GM12878 (cell line): Measurements from ENCODE around the gene TARBP1. TPM values are rescaled to one million over a fixed set of nuclear protein-coding genes. Genes with fewer than 3 reads are reported as not detected.

Source experiments
- ATAC-seq: fragments of 200-7000 bp; cut with Tn5 transposase; 3 replicates; pipeline ENCODE4 v1.9.1; 2020; ENCODE audit warnings: mild to moderate bottlenecking, moderate library complexity
- BruUV-seq: library from RNA; stranded (reverse); fragments of 400-500 nt; replicated peaks from 2 replicates; lab custom pipeline; 2021; lab: Mats Ljungman, UMichigan
- CTCF ChIA-PET: fragments of 300-600 bp; sonication (Branson Sonifier 250); formaldehyde crosslinking; extraction: SDS; loops from one replicate; lab custom pipeline; 2021; ENCODE audit warnings: inconsistent platforms; lab: Yijun Ruan, JAX
- POLR2A ChIA-PET: fragments of 350-600 bp; formaldehyde crosslinking; extraction: SDS; loops from one replicate; lab custom pipeline; 2021; ENCODE audit warnings: inconsistent platforms; lab: Charles Lee
- RAD21 ChIA-PET: fragments of 300-600 bp; sonication (Branson Sonifier 250); formaldehyde crosslinking; loops from one replicate; lab custom pipeline; 2023; ENCODE audit warnings: antibody characterized with exemption; ENCODE audit not compliant: unreplicated experiment; lab: Charles Lee
- SMC1A ChIA-PET: fragments of 300-600 bp; sonication (Branson Sonifier 250); formaldehyde crosslinking; loops from one replicate; lab custom pipeline; 2023; ENCODE audit not compliant: unreplicated experiment, uncharacterized antibody; lab: Charles Lee
- DNase-seq: peaks from one replicate; pipeline ENCODE4 v3.0.0-alpha.2; 2011; ENCODE audit warnings: low read depth, low spot score
- FAIRE-seq: peaks from 3 replicates; lab custom pipeline; 2011; peaks lifted over from hg19 to GRCh38; lab: Jason Lieb, UNC
- H2AFZ ChIP-seq: 2 replicates; pipeline ENCODE4 v1.6.0; 2011; ENCODE audit warnings: low read depth, low read length, control low read depth; ENCODE audit not compliant: control insufficient read depth
- H3K27ac ChIP-seq: 2 replicates; pipeline ENCODE4 v1.5.1; 2011; ENCODE audit warnings: control low read depth; ENCODE audit not compliant: control insufficient read depth, insufficient read depth
- H3K27me3 ChIP-seq, 2 experiments: replicated peaks in 1 of 2; 2 replicates each; pipeline versions ENCODE4 v1.6.0 to v1.6.1; 2011; ENCODE audit warnings: low read length in 1 of 2; ENCODE audit not compliant: control insufficient read depth in 2 of 2, insufficient read depth in 2 of 2
- H3K36me3 ChIP-seq, 2 experiments: 2 replicates each; pipeline ENCODE4 v1.5.1; 2011; ENCODE audit warnings: low read length in 1 of 2; ENCODE audit not compliant: control insufficient read depth in 2 of 2, insufficient read depth in 2 of 2
- H3K4me1 ChIP-seq: 2 replicates; pipeline ENCODE4 v1.6.1; 2011; ENCODE audit warnings: mild to moderate bottlenecking, low read length, moderate library complexity, mixed read lengths; ENCODE audit not compliant: control insufficient read depth, insufficient read depth
- H3K4me2 ChIP-seq: 2 replicates; pipeline ENCODE4 v1.6.0; 2011; ENCODE audit warnings: control low read depth; ENCODE audit not compliant: control insufficient read depth, insufficient read depth
- H3K4me3 ChIP-seq: fragments of 200-600 bp; sonication (generic); 2 replicates; pipeline ENCODE4 v1.5.1; 2016
- H3K79me2 ChIP-seq: 2 replicates; pipeline ENCODE4 v1.6.0; 2011; ENCODE audit warnings: low read length; ENCODE audit not compliant: control insufficient read depth, insufficient read depth
- H3K9ac ChIP-seq: 2 replicates; pipeline ENCODE4 v1.8.0; 2011; ENCODE audit warnings: low read length, control low read depth, mixed read lengths; ENCODE audit not compliant: control insufficient read depth, insufficient read depth
- H3K9me3 ChIP-seq: replicated peaks from 3 replicates; pipeline ENCODE4 v1.5.1; 2011; ENCODE audit warnings: mild to moderate bottlenecking, low read length; ENCODE audit not compliant: control insufficient read depth, insufficient read depth
- H4K20me1 ChIP-seq: 2 replicates; pipeline ENCODE4 v1.6.0; 2011; ENCODE audit not compliant: control insufficient read depth, insufficient read depth
- FOXM1 ChIP-seq: IDR thresholded peaks from 2 replicates; pipeline ENCODE4 v1.6.1; 2012; ENCODE audit warnings: low read depth, mild to moderate bottlenecking, inconsistent platforms, low read length, moderate library complexity
- HDAC2 ChIP-seq: fragments of 200-600 bp; sonication (generic); IDR thresholded peaks from 2 replicates; pipeline ENCODE4 v1.6.1; 2017
- LARP7 ChIP-seq: fragments of 450-650 bp; IDR thresholded peaks from 2 replicates; pipeline ENCODE4 v1.6.1; 2017; ENCODE audit warnings: mild to moderate bottlenecking
- SP1 ChIP-seq: IDR thresholded peaks from one replicate; pipeline ENCODE4 v1.6.1; 2011; ENCODE audit warnings: low read depth, low read length
- STAT3 ChIP-seq: IDR thresholded peaks from 2 replicates; pipeline ENCODE4 v1.6.1; 2011; ENCODE audit warnings: low read depth, low read length, improper control_type of control experiment
- TAF1 ChIP-seq: IDR thresholded peaks from 2 replicates; pipeline ENCODE4 v1.6.1; 2011; ENCODE audit warnings: mild to moderate bottlenecking, low read depth, low read length, borderline replicate concordance
- TCF3 ChIP-seq: IDR thresholded peaks from 2 replicates; pipeline ENCODE4 v1.6.1; 2012; ENCODE audit warnings: low read depth, mild to moderate bottlenecking, low read length, borderline replicate concordance; ENCODE audit not compliant: insufficient read depth
- YBX1 ChIP-seq: fragments of 450-650 bp; IDR thresholded peaks from 2 replicates; pipeline ENCODE4 v1.6.1; 2016; ENCODE audit warnings: antibody characterized with exemption
- ZNF207 ChIP-seq: fragments of 450-650 bp; IDR thresholded peaks from 2 replicates; pipeline ENCODE4 v1.6.1; 2014; ENCODE audit warnings: antibody characterized with exemption, mild to moderate bottlenecking, borderline replicate concordance
- ZNF217 ChIP-seq: fragments of 450-650 bp; IDR thresholded peaks from 2 replicates; pipeline ENCODE4 v1.6.1; 2017; ENCODE audit warnings: antibody characterized with exemption, mild to moderate bottlenecking
- ZNF622 ChIP-seq: fragments of 450-650 bp; IDR thresholded peaks from 2 replicates; pipeline ENCODE4 v1.6.1; 2017; ENCODE audit warnings: mild to moderate bottlenecking, inconsistent platforms
- WGBS: methylation state at CpG from one replicate; pipeline ENCODE4 v1.1.6; 2016; ENCODE audit warnings: low lambda C conversion rate; ENCODE audit not compliant: insufficient replicate concordance, insufficient coverage; ENCODE audit errors: missing lambda C conversion rate; 5-methylcytosine and 5-hydroxymethylcytosine counted together
- in situ Hi-C: fragments of 300-500 bp; cut with MboI; formaldehyde crosslinking; loops from 9 replicates; pipeline ENCODE4 v1.14.3; 2018; ENCODE audit warnings: mixed read lengths
- intact Hi-C: fragments of 100-400 bp; cut with micrococcal nuclease; formaldehyde crosslinking; loops from one replicate; pipeline ENCODE4 v1.14.2; 2022; ENCODE audit not compliant: unreplicated experiment
- polyA plus RNA-seq, 11 experiments: library from polyadenylated mRNA; depleted of rRNA in 4 of 11; unstranded in 6 of 11; stranded (reverse) in 5 of 11; fragments of >200 nt; fragmentation: Nextera tagmentation in 4 of 11; fragmentation: Illumina TruSeq in 1 of 11; extraction: Ambion mirVana in 4 of 11; extraction: Trizol in 1 of 11; gene quantifications; 1 replicate in 1 of 11; 2 replicates in 10 of 11; pipeline versions ENCODE4 v1.2.1 to v1.2.3, GENCODE V29; 2011 to 2016; ENCODE audit warnings: inconsistent platforms in 2 of 11, missing spikeins in 2 of 11, low read depth in 1 of 11
- total RNA-seq, 4 experiments: library from RNA; depleted of rRNA in 3 of 4; stranded (reverse); fragments of >200 nt in 3 of 4; fragmentation: Illumina TruSeq in 1 of 4; extraction: Trizol in 1 of 4; gene quantifications; 2 replicates each; pipeline versions ENCODE4 v1.2.1 to v1.2.3, GENCODE V29; 2013 to 2021
- TF ChIP-seq, protein P1 (sequence below): fragments of 450-650 bp; IDR thresholded peaks from 2 replicates; pipeline ENCODE4 v1.6.1; 2018; ENCODE audit warnings: borderline replicate concordance, mild to moderate bottlenecking; ENCODE audit not compliant: partially characterized antibody
- TF ChIP-seq, protein P2 (sequence below): fragments of 150-350 bp; IDR thresholded peaks from 2 replicates; pipeline ENCODE4 v1.6.1; 2016; ENCODE audit warnings: low read depth, low read length
- TF ChIP-seq, protein P3 (sequence below): IDR thresholded peaks from 2 replicates; pipeline ENCODE4 v1.6.1; 2011; ENCODE audit warnings: low read depth, mild to moderate bottlenecking, low read length, moderate library complexity, borderline replicate concordance; ENCODE audit errors: extremely low read depth

TARBP1 gene
- total and polyA plus RNA-seq, 10 of the 15 experiments (the other 5 are each of a cell fraction or from before 2014, with no cell fraction given): 10.8 to 94.4 (median 35.3) TPM

DNA sequence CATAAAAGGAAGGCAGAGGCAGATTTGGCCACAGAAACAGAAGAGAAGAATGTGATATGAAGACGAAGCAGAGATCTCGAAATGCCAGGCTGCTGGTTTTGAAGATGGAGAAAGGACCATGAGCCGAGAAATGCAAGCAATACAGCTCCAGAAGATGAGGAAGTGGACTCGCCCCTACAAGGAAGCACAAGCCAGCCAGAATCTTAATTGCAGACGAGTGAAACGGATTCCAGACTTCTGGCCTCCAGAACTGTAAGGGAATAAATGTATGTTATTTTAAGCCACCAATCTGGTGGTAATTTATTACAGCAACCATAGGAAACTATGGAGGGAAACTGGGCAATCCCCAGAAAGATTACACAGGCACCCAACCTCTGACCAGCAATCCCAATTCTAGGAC is 24.1 kb downstream of the TARBP1 start:
- in situ Hi-C loops (no loop called here), intact Hi-C loops (no loop called here)
- POLR2A ChIA-PET: no interaction called here

DNA sequence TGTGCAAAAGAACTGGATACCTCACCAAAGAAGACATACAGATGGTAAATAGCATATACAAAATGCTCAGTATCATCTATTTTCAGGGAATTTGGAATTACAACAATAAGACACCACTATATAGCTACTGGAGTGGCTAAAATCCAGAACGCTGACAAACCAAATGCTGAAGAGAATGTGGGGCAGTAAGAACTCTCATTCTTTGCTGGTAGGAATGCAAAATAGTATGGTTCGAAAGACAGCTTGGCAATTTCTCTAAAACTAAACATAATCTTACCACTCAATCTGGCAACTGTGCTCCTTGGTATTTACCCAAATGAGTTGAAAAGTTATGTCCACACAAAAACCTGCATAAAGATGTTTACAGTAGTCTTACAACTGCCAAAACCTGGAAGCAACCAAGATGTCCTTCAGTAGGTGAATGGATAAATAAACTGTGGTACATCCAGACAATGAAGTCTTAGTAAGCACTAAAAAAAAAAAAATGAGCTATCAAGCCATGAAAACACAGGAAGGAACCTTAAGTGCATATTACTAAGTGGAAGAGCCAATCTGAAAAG is 26.5 kb downstream of the TARBP1 start:
- Histone ChIP-seq H3K4me1 (no peaks in the 10 kb centered on the region), H4K20me1 (no peaks in the 10 kb centered on the region), H3K9ac (no peak overlapping the region), H3K27me3 (no peaks in the 10 kb centered on the region), H3K4me2 (no peak overlapping the region), H3K27ac (no peak overlapping the region), H2AFZ (no peak overlapping the region), H3K4me3 (no peak overlapping the region), H3K79me2 (no peaks in the 10 kb centered on the region), H3K9me3 (no peaks in the 10 kb centered on the region), H3K36me3 (peaks cover 0 to 6% of the 10 kb centered on the region in 2 experiments; a peak in 1 of 4 replicates)
- intact Hi-C loops (no loop called here), in situ Hi-C loops (no loop called here)
- ChIA-PET CTCF (no interaction called here), RAD21 (no interaction called here), POLR2A (no interaction called here), SMC1A (interaction anchor here (0.6 kb wide), 1 partner anchor 116 kb away, joined by 3 read pairs; no protein-coding TSS in a partner anchor)
- no TSS peak for BruUV-seq
- no peak for FAIRE-seq
- DNase-seq: no peak
- WGBS: 96% methylated on average over 2 of the region's 2 CpGs
- ATAC-seq: no peak
- TF ChIP-seq ZNF207 (no peak), ZNF622 (no peak), STAT3 (no peak), LARP7 (no peak), TAF1 (no peak), YBX1 (no peak)
- TF ChIP-seq, protein P1, sequence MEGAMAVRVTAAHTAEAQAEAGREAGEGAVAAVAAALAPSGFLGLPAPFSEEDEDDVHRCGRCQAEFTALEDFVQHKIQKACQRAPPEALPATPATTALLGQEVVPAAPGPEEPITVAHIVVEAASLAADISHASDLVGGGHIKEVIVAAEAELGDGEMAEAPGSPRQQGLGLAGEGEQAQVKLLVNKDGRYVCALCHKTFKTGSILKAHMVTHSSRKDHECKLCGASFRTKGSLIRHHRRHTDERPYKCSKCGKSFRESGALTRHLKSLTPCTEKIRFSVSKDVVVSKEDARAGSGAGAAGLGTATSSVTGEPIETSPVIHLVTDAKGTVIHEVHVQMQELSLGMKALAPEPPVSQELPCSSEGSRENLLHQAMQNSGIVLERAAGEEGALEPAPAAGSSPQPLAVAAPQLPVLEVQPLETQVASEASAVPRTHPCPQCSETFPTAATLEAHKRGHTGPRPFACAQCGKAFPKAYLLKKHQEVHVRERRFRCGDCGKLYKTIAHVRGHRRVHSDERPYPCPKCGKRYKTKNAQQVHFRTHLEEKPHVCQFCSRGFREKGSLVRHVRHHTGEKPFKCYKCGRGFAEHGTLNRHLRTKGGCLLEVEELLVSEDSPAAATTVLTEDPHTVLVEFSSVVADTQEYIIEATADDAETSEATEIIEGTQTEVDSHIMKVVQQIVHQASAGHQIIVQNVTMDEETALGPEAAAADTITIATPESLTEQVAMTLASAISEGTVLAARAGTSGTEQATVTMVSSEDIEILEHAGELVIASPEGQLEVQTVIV: no peak
- TF ChIP-seq, protein P2, sequence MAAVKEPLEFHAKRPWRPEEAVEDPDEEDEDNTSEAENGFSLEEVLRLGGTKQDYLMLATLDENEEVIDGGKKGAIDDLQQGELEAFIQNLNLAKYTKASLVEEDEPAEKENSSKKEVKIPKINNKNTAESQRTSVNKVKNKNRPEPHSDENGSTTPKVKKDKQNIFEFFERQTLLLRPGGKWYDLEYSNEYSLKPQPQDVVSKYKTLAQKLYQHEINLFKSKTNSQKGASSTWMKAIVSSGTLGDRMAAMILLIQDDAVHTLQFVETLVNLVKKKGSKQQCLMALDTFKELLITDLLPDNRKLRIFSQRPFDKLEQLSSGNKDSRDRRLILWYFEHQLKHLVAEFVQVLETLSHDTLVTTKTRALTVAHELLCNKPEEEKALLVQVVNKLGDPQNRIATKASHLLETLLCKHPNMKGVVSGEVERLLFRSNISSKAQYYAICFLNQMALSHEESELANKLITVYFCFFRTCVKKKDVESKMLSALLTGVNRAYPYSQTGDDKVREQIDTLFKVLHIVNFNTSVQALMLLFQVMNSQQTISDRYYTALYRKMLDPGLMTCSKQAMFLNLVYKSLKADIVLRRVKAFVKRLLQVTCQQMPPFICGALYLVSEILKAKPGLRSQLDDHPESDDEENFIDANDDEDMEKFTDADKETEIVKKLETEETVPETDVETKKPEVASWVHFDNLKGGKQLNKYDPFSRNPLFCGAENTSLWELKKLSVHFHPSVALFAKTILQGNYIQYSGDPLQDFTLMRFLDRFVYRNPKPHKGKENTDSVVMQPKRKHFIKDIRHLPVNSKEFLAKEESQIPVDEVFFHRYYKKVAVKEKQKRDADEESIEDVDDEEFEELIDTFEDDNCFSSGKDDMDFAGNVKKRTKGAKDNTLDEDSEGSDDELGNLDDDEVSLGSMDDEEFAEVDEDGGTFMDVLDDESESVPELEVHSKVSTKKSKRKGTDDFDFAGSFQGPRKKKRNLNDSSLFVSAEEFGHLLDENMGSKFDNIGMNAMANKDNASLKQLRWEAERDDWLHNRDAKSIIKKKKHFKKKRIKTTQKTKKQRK: no peak

More for the DNA sequence above, 24.1 kb downstream of the TARBP1 start:
- no peak for ATAC-seq
- RAD21 ChIA-PET: interaction anchor here (1.0 kb wide), 1 partner anchor 57 kb away, joined by 3 read pairs; no protein-coding TSS in a partner anchor
- H3K27me3 ChIP-seq: no peaks in the 10 kb centered on the region
- H3K36me3 ChIP-seq: no peaks in the 10 kb centered on the region; a peak in 1 of 4 replicates
- H3K79me2 ChIP-seq: no peaks in the 10 kb centered on the region
- TF ChIP-seq FOXM1 (no peak), HDAC2 (no peak), ZNF217 (no peak), TCF3 (no peak), SP1 (no peak)
- TF ChIP-seq, protein P3, sequence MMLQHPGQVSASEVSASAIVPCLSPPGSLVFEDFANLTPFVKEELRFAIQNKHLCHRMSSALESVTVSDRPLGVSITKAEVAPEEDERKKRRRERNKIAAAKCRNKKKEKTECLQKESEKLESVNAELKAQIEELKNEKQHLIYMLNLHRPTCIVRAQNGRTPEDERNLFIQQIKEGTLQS: no peak
- TF ChIP-seq, all 136 proteins: peak for 0
- H3K4me1 ChIP-seq: no peaks in the 10 kb centered on the region
- no TSS peak for BruUV-seq
- no peak overlapping the region for H3K9ac ChIP-seq
- H3K4me2 ChIP-seq: no peak overlapping the region
- ChIA-PET SMC1A (interaction anchor here (1.1 kb wide), 1 partner anchor 14 kb away, joined by 4 read pairs; no protein-coding TSS in a partner anchor), CTCF (interaction anchor here (0.6 to 1.4 kb wide), 3 partner anchors 11 to 197 kb away, joined by 3 read pairs; no protein-coding TSS in a partner anchor)
- no peaks in the 10 kb centered on the region for H4K20me1 ChIP-seq
- no peak overlapping the region for H3K27ac ChIP-seq
- H3K4me3 ChIP-seq: no peak overlapping the region
- FAIRE-seq (no peak), DNase-seq (no peak)
- no peak overlapping the region for H2AFZ ChIP-seq
- WGBS: 93% methylated on average over 6 of the region's 6 CpGs
- no peaks in the 10 kb centered on the region for H3K9me3 ChIP-seq
